ENCODE measurements around the gene QSOX1.

Gene QSOX1

GRCh38 chr1:180211860-180212229 lies 57.2 kb downstream of the QSOX1 start:
- no CpG with 5 or more reads among the region's 8 CpGs for WGBS (ENCODE audit: insufficient coverage, insufficient read length)
- Histone ChIP-seq H3K27ac (ENCODE audit: low read length) (no peak overlapping the region), H3K4me1 (ENCODE audit: control insufficient read depth, insufficient read depth, low read length) (no peaks in the 10 kb centered on the region), H3K27me3 (ENCODE audit: control insufficient read depth, insufficient read depth, low read length) (no peaks in the 10 kb centered on the region), H3K9me3 (ENCODE audit: control insufficient read depth, insufficient read depth, low read length) (no peaks in the 10 kb centered on the region), H3K36me3 (ENCODE audit: control insufficient read depth, insufficient read depth, low read length) (no peaks in the 10 kb centered on the region), H3K4me3 (ENCODE audit: low read length) (no peak overlapping the region)
- DNase-seq (ENCODE audit: low read depth, low spot score), result no peak

DNA sequence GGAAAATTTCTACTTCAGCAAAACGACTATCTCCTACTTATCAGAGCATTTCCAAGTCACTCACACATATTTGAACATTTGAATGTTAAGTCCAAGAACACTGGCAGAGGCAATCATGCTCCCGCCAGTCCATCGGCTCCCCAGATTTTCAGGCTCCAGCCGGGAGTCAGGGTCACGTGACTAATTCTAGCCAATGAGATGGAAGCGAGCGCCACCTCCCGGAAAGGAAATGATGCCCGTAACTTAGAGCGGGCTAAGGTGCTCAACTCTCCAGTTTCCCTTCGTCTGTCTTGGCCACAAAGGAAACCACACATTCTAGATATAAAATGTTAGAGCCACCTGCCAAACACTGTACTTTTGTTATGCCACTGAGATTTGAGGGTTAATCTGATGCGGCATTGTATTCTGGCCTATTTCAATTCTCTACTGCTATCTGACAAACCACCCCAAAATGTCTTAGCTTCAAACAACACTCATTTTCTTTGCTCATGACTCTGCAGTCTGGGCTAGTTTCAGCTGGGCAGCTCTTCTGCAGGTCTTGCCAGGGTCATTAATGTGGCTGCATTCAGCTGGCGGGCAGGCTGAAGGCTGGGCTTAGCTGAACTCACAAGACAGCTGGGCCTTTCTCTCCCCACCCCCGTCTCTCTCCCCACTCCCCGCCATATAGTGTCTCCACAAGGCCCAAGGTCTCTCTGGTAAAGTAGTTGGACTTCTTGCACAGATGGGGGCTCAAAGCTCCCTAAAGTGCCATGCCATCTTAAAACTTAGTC lies 58.9 kb downstream of the QSOX1 start:
- no peak overlapping the region for H3K27ac ChIP-seq (ENCODE audit: low read length)
- no peaks in the 10 kb centered on the region for H3K4me1 ChIP-seq (ENCODE audit: control insufficient read depth, insufficient read depth, low read length)
- H3K9me3 ChIP-seq (ENCODE audit: control insufficient read depth, insufficient read depth, low read length), result no peaks in the 10 kb centered on the region
- no peaks in the 10 kb centered on the region for H3K36me3 ChIP-seq (ENCODE audit: control insufficient read depth, insufficient read depth, low read length)
- no CpG with 5 or more reads among the region's 15 CpGs for WGBS (ENCODE audit: insufficient coverage, insufficient read length)
- H3K4me3 ChIP-seq (ENCODE audit: low read length), result no peak overlapping the region
- no peak for DNase-seq (ENCODE audit: low read depth, low spot score)
- H3K27me3 ChIP-seq (ENCODE audit: control insufficient read depth, insufficient read depth, low read length), result no peaks in the 10 kb centered on the region

DNA sequence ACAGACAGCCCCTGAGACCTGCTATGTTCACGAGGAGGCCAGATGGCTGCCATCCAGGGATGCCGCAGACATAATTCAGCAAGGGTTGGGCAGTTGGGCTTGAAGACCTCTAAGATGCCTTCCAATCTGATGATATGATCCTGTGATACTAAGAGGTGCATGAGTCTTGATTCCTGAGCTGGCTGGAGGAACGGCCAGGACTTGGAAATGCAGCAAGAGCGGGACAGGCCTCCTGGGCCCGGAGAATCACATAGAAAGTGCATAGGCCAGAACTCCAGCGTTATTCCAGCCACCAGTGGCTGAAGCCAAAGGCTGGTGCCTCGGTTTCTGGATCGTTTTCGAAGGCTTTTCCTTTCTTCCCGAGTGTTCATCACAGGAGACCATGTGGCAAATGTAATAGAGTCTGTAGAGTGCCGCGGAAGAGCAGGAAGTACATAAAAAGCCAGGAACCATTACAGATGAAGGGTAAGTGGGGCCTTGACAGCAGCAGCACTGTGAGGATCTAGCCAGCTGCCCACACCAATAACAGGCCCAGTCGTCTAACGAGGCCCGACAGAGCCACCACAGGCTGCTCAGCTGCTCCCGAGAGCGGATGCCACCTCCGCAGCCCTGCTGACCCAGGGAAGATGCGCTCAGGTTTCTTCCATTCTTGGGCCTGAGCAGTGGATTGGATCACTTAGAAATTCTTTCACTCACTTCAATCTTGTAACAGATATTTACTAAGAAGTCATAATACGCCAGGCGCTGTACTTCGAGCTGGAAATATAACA lies 61.4 kb downstream of the QSOX1 start:
- Histone ChIP-seq H3K9me3 (ENCODE audit: control insufficient read depth, insufficient read depth, low read length) (no peaks in the 10 kb centered on the region), H3K27ac (ENCODE audit: low read length) (no peak overlapping the region), H3K4me1 (ENCODE audit: control insufficient read depth, insufficient read depth, low read length) (no peaks in the 10 kb centered on the region), H3K27me3 (ENCODE audit: control insufficient read depth, insufficient read depth, low read length) (no peaks in the 10 kb centered on the region), H3K36me3 (ENCODE audit: control insufficient read depth, insufficient read depth, low read length) (no peaks in the 10 kb centered on the region), H3K4me3 (ENCODE audit: low read length) (no peak overlapping the region)
- no CpG with 5 or more reads among the region's 22 CpGs for WGBS (ENCODE audit: insufficient coverage, insufficient read length)
- no peak for DNase-seq (ENCODE audit: low read depth, low spot score)

- DNase-seq (ENCODE audit: low read depth, low spot score), result no peak
- Histone ChIP-seq H3K36me3 (ENCODE audit: control insufficient read depth, insufficient read depth, low read length) (no peaks in the 10 kb centered on the region), H3K4me1 (ENCODE audit: control insufficient read depth, insufficient read depth, low read length) (no peaks in the 10 kb centered on the region), H3K4me3 (ENCODE audit: low read length) (no peak overlapping the region), H3K27ac (ENCODE audit: low read length) (no peak overlapping the region), H3K27me3 (ENCODE audit: control insufficient read depth, insufficient read depth, low read length) (no peaks in the 10 kb centered on the region), H3K9me3 (ENCODE audit: control insufficient read depth, insufficient read depth, low read length) (no peaks in the 10 kb centered on the region)
- no CpG with 5 or more reads among the region's 7 CpGs for WGBS (ENCODE audit: insufficient coverage, insufficient read length)
Measured at GRCh38 chr1:180217006-180217405, 62.3 kb downstream of the QSOX1 start.

DNA sequence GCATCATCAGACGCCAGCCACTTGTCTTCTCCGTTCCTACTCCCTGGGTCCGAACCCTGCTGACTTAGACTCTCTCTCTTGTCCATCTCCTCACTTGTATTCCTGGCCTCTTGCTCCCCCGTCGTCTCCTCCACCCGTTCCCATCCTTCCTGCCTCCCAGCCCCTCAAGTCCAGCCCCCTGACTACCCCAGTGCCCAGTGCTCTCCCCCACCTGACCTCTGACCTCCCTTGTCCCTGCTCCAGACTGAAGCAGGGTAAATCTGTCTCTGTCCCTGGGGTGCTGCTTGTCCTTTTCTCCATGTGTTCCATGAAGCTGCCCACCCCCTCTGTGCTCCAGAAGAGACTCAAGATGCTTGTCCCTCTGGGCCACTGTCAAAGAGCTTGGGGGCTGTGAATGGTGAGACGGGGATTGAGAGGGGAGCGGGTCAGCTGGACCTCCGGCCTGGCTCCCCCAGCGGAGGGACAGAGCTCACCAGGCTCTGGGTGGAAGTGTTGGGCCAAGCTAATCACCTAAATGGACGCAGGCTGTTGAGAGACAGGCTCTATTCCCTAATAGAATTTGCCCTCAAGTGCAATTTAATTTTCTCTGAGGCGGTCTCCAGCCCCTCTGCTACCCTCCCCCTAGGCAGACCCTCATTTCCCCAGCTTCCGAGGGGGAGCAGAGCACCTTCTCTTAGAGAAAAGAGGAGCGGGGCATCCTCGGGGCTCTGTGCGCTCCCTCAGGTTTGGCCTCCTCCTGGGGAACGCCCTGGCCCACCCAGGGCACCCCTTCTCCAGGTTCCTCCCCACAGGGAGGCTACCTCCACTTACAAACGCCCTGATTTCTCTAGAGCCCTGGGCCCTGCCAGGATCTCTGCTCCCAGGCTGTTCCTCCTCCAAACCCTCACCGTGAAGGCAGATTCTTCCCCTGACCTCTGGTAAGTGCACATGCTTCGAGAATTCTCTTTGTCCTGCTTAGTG lies 64.4 kb downstream of the QSOX1 start:
- no peak for DNase-seq (ENCODE audit: low read depth, low spot score)
- Histone ChIP-seq H3K27me3 (ENCODE audit: control insufficient read depth, insufficient read depth, low read length) (no peaks in the 10 kb centered on the region), H3K27ac (ENCODE audit: low read length) (no peak overlapping the region), H3K4me1 (ENCODE audit: control insufficient read depth, insufficient read depth, low read length) (no peaks in the 10 kb centered on the region), H3K9me3 (ENCODE audit: control insufficient read depth, insufficient read depth, low read length) (no peaks in the 10 kb centered on the region), H3K36me3 (ENCODE audit: control insufficient read depth, insufficient read depth, low read length) (no peaks in the 10 kb centered on the region), H3K4me3 (ENCODE audit: low read length) (no peak overlapping the region)
- no CpG with 5 or more reads among the region's 20 CpGs for WGBS (ENCODE audit: insufficient coverage, insufficient read length)

DNA sequence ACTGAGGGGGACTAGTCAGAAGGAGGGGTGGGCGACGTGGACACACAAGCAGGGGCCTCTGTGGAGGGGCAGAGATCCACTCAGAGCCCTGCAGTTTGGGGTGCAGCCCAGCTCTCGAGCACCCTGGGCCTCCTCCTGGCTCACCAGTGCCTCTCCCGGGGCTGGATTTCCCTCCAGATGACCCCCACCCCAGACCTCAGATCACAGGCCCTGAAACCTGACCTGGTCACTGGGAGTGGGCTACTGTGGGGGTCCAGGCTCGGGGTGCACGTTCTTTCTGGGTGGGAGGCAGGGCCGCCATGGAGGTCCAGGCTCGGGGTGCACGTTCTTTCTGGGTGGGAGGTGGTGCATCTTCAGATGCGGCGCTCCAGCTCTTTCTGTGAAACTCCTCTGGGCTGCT lies 65.1 kb downstream of the QSOX1 start:
- Histone ChIP-seq H3K4me1 (ENCODE audit: control insufficient read depth, insufficient read depth, low read length) (no peaks in the 10 kb centered on the region), H3K36me3 (ENCODE audit: control insufficient read depth, insufficient read depth, low read length) (no peaks in the 10 kb centered on the region), H3K4me3 (ENCODE audit: low read length) (no peak overlapping the region), H3K27ac (ENCODE audit: low read length) (no peak overlapping the region), H3K9me3 (ENCODE audit: control insufficient read depth, insufficient read depth, low read length) (no peaks in the 10 kb centered on the region), H3K27me3 (ENCODE audit: control insufficient read depth, insufficient read depth, low read length) (no peaks in the 10 kb centered on the region)
- WGBS (ENCODE audit: insufficient coverage, insufficient read length), result no CpG with 5 or more reads among the region's 11 CpGs
- no peak for DNase-seq (ENCODE audit: low read depth, low spot score)

DNA sequence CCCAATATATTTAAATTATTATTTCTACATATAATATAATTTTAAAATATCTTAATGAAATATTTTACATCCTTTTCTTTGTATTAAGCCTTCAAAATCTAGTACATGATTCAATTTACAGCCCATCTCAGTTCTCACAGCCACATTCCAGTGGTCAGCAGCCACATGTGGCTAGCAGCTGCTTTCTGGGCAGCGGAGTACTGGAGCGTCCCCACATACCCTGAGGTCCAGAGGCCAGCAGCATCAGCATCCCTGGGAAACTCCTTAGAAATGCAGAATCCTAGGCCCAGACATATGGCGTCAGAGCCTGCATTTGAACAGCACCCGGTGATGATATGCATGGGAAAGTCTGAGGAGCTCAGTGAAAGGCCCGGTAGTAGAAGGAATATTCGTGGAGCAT lies 66.8 kb downstream of the QSOX1 start:
- WGBS (ENCODE audit: insufficient coverage, insufficient read length), result no CpG with 5 or more reads among the region's 6 CpGs
- no peaks in the 10 kb centered on the region for H3K9me3 ChIP-seq (ENCODE audit: control insufficient read depth, insufficient read depth, low read length)
- no peak overlapping the region for H3K27ac ChIP-seq (ENCODE audit: low read length)
- H3K4me1 ChIP-seq (ENCODE audit: control insufficient read depth, insufficient read depth, low read length), result no peaks in the 10 kb centered on the region
- no peaks in the 10 kb centered on the region for H3K27me3 ChIP-seq (ENCODE audit: control insufficient read depth, insufficient read depth, low read length)
- H3K36me3 ChIP-seq (ENCODE audit: control insufficient read depth, insufficient read depth, low read length), result no peaks in the 10 kb centered on the region
- no peak for DNase-seq (ENCODE audit: low read depth, low spot score)
- no peak overlapping the region for H3K4me3 ChIP-seq (ENCODE audit: low read length)

DNA sequence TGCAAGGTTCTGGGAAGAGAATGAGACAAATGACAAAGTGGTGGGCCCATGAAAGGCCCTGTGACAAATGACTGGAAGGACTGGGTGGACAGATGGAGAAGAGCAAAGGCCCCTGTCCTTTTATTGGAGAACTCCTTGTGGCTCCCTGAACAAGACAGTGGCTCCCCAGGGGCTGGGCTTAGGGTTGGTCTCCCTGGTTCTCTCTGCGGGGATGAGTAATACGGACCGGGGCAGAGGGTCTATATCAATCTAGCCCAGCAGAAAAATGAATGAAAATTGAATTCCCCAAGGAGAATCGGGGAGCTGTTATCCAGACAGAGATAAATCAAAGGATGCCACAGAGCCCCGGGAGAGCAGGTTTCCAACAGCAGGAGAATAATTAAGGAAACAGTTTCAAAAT lies 70.2 kb downstream of the QSOX1 start:
- WGBS (ENCODE audit: insufficient coverage, insufficient read length), result no CpG with 5 or more reads among the region's 5 CpGs
- no peak for DNase-seq (ENCODE audit: low read depth, low spot score)
- H3K4me1 ChIP-seq (ENCODE audit: control insufficient read depth, insufficient read depth, low read length), result no peaks in the 10 kb centered on the region
- H3K4me3 ChIP-seq (ENCODE audit: low read length), result no peak overlapping the region
- H3K27ac ChIP-seq (ENCODE audit: low read length), result no peak overlapping the region
- peaks cover 9% of the 10 kb centered on the region for H3K27me3 ChIP-seq (ENCODE audit: control insufficient read depth, insufficient read depth, low read length)
- no peaks in the 10 kb centered on the region for H3K36me3 ChIP-seq (ENCODE audit: control insufficient read depth, insufficient read depth, low read length)
- no peaks in the 10 kb centered on the region for H3K9me3 ChIP-seq (ENCODE audit: control insufficient read depth, insufficient read depth, low read length)

DNA sequence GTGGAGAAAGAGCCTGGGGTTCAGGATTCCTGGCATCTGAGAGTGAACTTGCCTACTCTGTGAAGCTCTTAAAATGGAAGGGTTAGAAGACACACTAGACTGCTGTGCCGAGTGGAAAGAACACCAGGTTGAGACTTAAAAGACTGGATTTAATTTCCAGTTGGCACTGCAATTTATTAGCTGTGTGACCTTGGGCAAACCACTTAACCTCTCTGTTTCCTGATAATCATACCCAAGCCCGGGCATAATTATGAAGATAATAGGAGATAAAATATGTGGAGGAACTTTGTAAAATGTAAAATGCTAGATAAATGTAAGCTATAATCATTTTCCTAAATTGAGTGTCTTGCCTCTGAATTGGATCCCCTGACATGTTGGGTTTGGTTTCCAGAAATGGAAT lies 70.7 kb downstream of the QSOX1 start:
- H3K27ac ChIP-seq (ENCODE audit: low read length), result no peak overlapping the region
- no CpG with 5 or more reads among the region's 2 CpGs for WGBS (ENCODE audit: insufficient coverage, insufficient read length)
- H3K27me3 ChIP-seq (ENCODE audit: control insufficient read depth, insufficient read depth, low read length), result peaks cover 9% of the 10 kb centered on the region
- H3K4me1 ChIP-seq (ENCODE audit: control insufficient read depth, insufficient read depth, low read length), result no peaks in the 10 kb centered on the region
- no peaks in the 10 kb centered on the region for H3K36me3 ChIP-seq (ENCODE audit: control insufficient read depth, insufficient read depth, low read length)
- no peaks in the 10 kb centered on the region for H3K9me3 ChIP-seq (ENCODE audit: control insufficient read depth, insufficient read depth, low read length)
- H3K4me3 ChIP-seq (ENCODE audit: low read length), result no peak overlapping the region
- no peak for DNase-seq (ENCODE audit: low read depth, low spot score)

- H3K4me3 ChIP-seq (ENCODE audit: low read length), result no peak overlapping the region
- H3K36me3 ChIP-seq (ENCODE audit: control insufficient read depth, insufficient read depth, low read length), result no peaks in the 10 kb centered on the region
- H3K27ac ChIP-seq (ENCODE audit: low read length), result no peak overlapping the region
- no CpG with 5 or more reads among the region's 17 CpGs for WGBS (ENCODE audit: insufficient coverage, insufficient read length)
- H3K9me3 ChIP-seq (ENCODE audit: control insufficient read depth, insufficient read depth, low read length), result no peaks in the 10 kb centered on the region
- H3K27me3 ChIP-seq (ENCODE audit: control insufficient read depth, insufficient read depth, low read length), result peaks cover 24% of the 10 kb centered on the region
- no peak for DNase-seq (ENCODE audit: low read depth, low spot score)
- H3K4me1 ChIP-seq (ENCODE audit: control insufficient read depth, insufficient read depth, low read length), result peaks cover 3% of the 10 kb centered on the region
Measured at GRCh38 chr1:180227861-180228647, 73.4 kb downstream of the QSOX1 start.
